Lower lobe of right lung (tissue), 2 donors: ENCODE results near the gene LTBP3. TPM values are rescaled to one million over a fixed set of nuclear protein-coding genes. Genes with fewer than 3 reads are reported as not detected.

ENCODE experiments used
- ATAC-seq, 2 donors: fragments of 200-7000 bp; cut with Tn5 transposase; one replicate each; pipeline ENCODE4 v1.9.1; 2020 to 2022; ENCODE audit warnings: mild to moderate bottlenecking in 2 of 2, moderate library complexity in 2 of 2
- DNase-seq: peaks from one replicate; pipeline ENCODE4 v3.0.0-alpha.2; 2020
- H3K27ac ChIP-seq: fragments of 200-600 bp; one replicate; pipeline ENCODE4 v1.8.0; 2022
- H3K27me3 ChIP-seq: fragments of 200-600 bp; one replicate; pipeline ENCODE4 v1.8.0; 2022; ENCODE audit warnings: low read depth
- H3K36me3 ChIP-seq: fragments of 200-600 bp; one replicate; pipeline ENCODE4 v1.8.0; 2022; ENCODE audit warnings: mild to moderate bottlenecking
- H3K4me1 ChIP-seq: fragments of 200-600 bp; one replicate; pipeline ENCODE4 v1.8.0; 2022
- H3K4me3 ChIP-seq: fragments of 200-600 bp; one replicate; pipeline ENCODE4 v1.8.0; 2022; ENCODE audit warnings: mild to moderate bottlenecking
- H3K9me3 ChIP-seq: fragments of 200-600 bp; one replicate; pipeline ENCODE4 v1.8.0; 2022
- CTCF ChIP-seq: fragments of 200-600 bp; IDR thresholded peaks from one replicate; pipeline ENCODE4 v1.8.0; 2022; ENCODE audit warnings: antibody characterized with exemption, mild to moderate bottlenecking
- intact Hi-C: fragments of 100-400 bp; cut with DNase I; formaldehyde crosslinking; loops from one replicate; pipeline ENCODE4 v1.11.0; 2022
- total RNA-seq: library from RNA; stranded (reverse); fragmentation: NEBNext Ultra II Directional; extraction: Animal tissue kit (Norgen Biotek cat#: 25700); gene quantifications from one replicate; pipeline ENCODE4 v1.2.1, GENCODE V29; 2021
- donor health status: DM: no; HTN: yes; CAD: no; lungs with severe emphysema.

Gene LTBP3
- total RNA-seq, 1 donor from 2014 or later: 98.7 TPM

- Histone ChIP-seq H3K4me1 (peaks cover 71% of the 10 kb centered on the region), H3K36me3 (peaks cover 10% of the 10 kb centered on the region), H3K9me3 (no peaks in the 10 kb centered on the region), H3K27ac (peak overlapping the region; percentile 90), H3K4me3 (peak overlapping the region; percentile 63), H3K27me3 (no peaks in the 10 kb centered on the region)
- TF ChIP-seq CTCF: no peak
- intact Hi-C loops: no loop called here
- no peak for DNase-seq
- ATAC-seq: no peak
Measured at GRCh38 chr11:65557280-65558001, 718 bp downstream of the LTBP3 start.

- no peak for TF ChIP-seq CTCF
- DNase-seq (no peak), ATAC-seq (no peak)
- peaks cover 10% of the 10 kb centered on the region for H3K36me3 ChIP-seq
- intact Hi-C loops: no loop called here
- no peaks in the 10 kb centered on the region for H3K9me3 ChIP-seq
- H3K27ac ChIP-seq: peak overlapping the region; percentile 90
- H3K4me1 ChIP-seq: peaks cover 78% of the 10 kb centered on the region
- H3K27me3 ChIP-seq: no peaks in the 10 kb centered on the region
- H3K4me3 ChIP-seq: peak overlapping the region; percentile 63
Measured at GRCh38 chr11:65556470-65557279, 1.5 kb downstream of the LTBP3 start.

GRCh38 chr11:65555693-65556231 lies 2.4 kb downstream of the LTBP3 start:
- no peaks in the 10 kb centered on the region for H3K9me3 ChIP-seq
- H3K36me3 ChIP-seq: peaks cover 10% of the 10 kb centered on the region
- TF ChIP-seq CTCF: no peak
- H3K4me3 ChIP-seq: no peak overlapping the region
- no peak overlapping the region for H3K27ac ChIP-seq
- DNase-seq: no peak
- ATAC-seq: no peak
- intact Hi-C loops: no loop called here
- H3K27me3 ChIP-seq: no peaks in the 10 kb centered on the region
- H3K4me1 ChIP-seq: peaks cover 73% of the 10 kb centered on the region

GRCh38 chr11:65554842-65555430 lies 3.2 kb downstream of the LTBP3 start:
- intact Hi-C loops: no loop called here
- Histone ChIP-seq H3K27me3 (no peaks in the 10 kb centered on the region), H3K4me1 (peaks cover 65% of the 10 kb centered on the region), H3K27ac (no peak overlapping the region), H3K4me3 (no peak overlapping the region), H3K36me3 (peaks cover 13% of the 10 kb centered on the region), H3K9me3 (no peaks in the 10 kb centered on the region)
- TF ChIP-seq CTCF: no peak
- ATAC-seq: no peak
- DNase-seq: no peak

GRCh38 chr11:65554057-65554818 lies 3.9 kb downstream of the LTBP3 start:
- Histone ChIP-seq H3K9me3 (no peaks in the 10 kb centered on the region), H3K27me3 (no peaks in the 10 kb centered on the region), H3K36me3 (peaks cover 16% of the 10 kb centered on the region), H3K4me3 (no peak overlapping the region), H3K4me1 (peaks cover 58% of the 10 kb centered on the region), H3K27ac (no peak overlapping the region)
- no peak for TF ChIP-seq CTCF
- DNase-seq: no peak
- intact Hi-C loops: no loop called here
- no peak for ATAC-seq
